ENCODE measurements around the gene NR3C2.
"Not testable (repeated sequence)": the region's sequence is repeated elsewhere in the genome, so short reads cannot be mapped to it uniquely, and the experiment has no call there.

NR3C2 gene

GRCh38 chr4:148216321-148216720 lies 225.9 kb downstream of the NR3C2 start:
- DNase-seq (ENCODE audit: low read depth): no peak

- DNase-seq (ENCODE audit: low read depth): no peak
Measured at GRCh38 chr4:148215202-148215601, 227.0 kb downstream of the NR3C2 start.

DNA sequence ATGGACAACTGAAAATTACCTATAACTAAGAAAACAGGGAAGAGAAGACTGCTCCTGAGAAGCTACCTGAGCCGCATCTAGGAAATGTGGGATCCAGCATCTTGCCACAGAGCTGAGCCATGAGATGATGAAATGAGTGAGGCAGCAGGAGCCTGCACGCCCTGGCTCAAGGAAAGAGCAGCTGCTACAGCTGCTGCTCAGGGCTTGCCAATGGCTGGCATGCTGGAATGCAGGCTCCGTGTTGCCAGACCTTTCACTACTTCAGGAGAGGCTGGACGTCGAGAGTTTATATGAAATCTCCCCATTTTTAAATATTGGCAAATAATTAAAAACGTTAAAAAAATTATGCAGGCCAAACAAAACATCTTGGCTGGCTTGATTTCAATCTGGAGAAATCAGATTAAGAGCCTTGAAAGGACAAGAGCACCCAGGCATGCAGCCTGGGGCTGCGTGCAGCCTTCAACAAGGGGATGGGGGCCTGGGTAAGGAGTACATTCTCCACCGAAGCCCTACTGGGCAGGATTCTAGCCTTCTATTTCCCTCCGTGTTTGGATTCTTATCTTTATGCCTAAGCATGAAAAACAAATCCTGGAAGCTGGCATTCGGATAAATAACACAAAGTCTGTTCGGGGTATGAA lies 227.6 kb downstream of the NR3C2 start:
- no peak for DNase-seq (ENCODE audit: low read depth)

DNA sequence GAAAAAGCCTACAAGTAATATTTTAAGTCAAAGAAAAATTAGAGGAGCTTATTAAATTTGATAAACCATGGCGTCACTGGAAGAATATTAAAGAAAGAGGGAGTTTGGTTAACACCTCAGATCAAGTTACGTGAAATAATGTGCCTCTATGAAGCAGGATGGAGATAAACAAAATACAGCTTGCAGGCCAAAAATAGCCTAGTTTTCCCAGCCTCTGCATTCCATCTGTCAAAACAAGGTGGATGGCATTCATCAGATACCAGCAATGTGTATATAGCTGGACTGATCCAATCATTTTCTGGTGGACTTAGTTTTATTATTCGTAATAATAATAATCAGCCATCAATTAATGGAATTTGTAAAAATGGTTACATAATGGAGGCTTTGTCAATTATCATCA lies 230.7 kb downstream of the NR3C2 start:
- DNase-seq (ENCODE audit: low read depth): no peak

GRCh38 chr4:148210661-148211060 lies 231.6 kb downstream of the NR3C2 start:
- DNase-seq (ENCODE audit: low read depth): no peak

GRCh38 chr4:148207068-148207467 lies 235.1 kb downstream of the NR3C2 start:
- no peak for DNase-seq (ENCODE audit: low read depth)

DNA sequence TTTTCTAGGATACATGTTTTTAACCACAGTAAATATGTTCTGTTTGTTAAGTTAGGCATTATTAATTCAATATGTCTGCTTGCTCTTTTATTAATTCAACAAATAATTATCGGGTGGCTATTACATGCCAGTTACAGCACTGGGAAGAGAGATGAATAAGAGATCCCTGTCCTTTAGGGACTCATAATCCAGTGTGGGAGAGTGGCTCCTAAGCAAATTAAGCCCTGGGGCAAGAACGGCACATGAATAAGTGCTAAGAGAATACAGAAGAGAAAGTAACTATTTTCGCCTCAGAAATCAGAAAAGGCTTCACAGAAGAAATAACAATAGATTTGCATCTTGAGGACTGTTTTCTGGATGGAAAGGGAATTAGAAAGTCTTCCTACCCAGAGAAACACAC lies 236.7 kb downstream of the NR3C2 start:
- no peak for DNase-seq (ENCODE audit: low read depth)

DNA sequence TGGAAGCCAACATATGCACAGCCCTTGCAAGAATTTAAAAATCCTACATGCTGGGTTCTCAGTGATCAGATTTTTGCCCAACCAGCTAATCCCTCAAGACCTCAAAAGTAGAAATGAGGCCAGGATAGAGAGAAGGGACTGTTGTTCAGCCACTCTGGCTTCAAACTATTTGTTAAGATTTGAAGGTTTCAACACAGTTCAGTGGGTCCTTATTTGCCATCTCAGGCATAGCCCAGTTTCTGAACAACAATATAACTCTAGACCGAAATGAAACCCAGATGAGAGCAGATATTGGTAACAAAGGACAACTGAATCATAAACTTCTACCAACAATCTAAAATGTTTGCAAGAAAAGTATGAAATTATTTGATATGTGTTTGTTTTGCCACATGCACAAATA lies 237.3 kb downstream of the NR3C2 start:
- DNase-seq (ENCODE audit: low read depth): no peak

DNA sequence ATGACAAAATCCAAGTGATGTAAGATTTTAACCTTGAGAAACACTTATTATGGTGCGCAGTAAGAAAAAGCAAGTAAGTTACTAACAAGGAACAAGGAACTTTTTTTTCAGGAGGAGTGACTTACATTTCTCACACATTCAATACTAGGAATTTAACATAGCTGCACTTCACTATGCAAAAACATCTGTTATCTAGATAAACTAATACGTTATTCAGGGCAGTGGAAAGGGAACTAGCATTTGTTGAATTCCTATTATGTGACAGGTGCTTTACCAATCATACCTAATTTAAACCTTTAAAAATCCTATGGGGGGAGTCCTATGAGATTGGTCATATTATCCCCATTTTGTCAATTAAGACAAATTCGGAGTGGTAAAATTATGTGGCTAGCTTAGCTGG lies 238.0 kb downstream of the NR3C2 start:
- DNase-seq (ENCODE audit: low read depth): no peak

DNA sequence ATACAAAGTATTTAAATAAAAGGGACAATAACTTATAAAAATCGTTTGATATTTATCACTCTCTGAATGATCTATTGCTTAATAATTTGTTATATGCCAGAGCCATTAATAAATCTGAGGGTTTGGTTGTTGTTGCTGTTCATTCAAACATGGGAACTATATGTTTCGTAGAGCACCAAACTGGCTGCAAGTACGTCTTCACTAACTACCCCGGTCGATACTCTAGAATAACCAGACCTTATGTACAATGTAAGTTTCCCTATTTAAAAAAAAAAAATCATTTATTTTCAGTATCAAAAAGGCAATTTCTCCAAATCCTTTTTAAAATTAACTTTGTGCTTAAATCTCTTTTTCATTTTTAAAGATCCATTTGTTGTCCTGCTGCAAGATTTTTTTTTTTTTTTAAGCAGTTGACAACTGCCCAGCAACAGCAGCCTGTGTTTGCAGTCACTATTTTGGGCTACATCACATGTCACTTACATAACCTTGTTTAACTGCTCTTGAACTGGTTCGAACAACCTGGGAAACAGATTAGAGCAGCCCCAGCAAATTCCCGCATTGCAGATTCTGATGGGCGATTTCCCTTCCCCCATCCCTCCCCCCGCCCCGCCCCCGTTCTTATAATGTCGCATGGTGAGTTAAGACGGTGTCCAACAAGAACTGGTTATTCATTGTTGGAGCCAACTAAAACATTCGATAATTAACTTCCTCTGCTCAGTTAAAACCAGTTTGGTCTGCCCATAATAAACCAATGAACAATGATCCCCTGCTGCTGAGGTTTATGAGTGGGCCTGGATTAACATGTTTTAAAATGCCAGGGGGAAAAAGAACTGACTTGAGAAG lies 238.9 kb downstream of the NR3C2 start:
- no peak for DNase-seq (ENCODE audit: low read depth)

DNA sequence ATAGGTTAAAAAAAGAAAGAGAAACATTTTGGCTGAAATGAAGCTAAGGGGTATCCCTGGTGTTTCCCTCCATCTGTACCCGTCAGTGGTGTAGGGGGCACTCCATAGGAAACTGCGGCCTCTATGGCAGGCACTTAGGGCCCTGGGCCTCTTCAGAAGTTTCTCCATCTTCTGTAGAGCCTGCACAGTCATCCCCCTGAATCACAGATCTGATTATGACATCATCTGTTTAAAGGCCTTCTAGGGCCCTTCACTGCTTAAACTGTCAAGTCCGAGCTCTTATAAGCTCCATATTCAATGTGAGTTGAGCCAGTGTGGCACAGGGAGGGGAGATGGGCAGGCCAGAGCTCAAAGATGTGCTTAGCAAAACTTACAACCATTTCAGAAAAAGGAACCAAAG lies 241.3 kb downstream of the NR3C2 start:
- no peak for DNase-seq (ENCODE audit: low read depth)

GRCh38 chr4:148196164-148196563 lies 246.1 kb downstream of the NR3C2 start:
- peak; percentile 24 for DNase-seq (ENCODE audit: low read depth)

DNA sequence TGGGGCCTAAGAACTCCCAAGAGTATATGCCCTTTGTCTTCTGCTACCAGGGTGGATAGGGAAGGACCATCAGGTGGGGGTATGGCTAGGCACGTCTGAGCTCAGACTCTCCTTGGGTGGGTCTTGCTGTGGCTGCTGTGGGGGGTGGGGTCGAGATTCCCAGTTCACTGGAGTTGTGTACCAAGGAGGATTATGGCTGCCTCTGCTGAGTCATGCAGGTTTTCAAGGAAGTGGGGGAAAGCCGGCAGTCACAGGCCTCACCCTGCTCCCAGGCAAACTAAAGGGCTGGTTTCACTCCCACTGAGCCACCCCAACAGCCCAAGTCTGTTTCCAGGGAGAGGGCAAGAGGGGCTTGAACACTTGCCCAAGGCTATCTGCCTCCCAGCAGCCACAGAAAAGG lies 249.7 kb downstream of the NR3C2 start:
- no peak for DNase-seq (ENCODE audit: low read depth)

DNA sequence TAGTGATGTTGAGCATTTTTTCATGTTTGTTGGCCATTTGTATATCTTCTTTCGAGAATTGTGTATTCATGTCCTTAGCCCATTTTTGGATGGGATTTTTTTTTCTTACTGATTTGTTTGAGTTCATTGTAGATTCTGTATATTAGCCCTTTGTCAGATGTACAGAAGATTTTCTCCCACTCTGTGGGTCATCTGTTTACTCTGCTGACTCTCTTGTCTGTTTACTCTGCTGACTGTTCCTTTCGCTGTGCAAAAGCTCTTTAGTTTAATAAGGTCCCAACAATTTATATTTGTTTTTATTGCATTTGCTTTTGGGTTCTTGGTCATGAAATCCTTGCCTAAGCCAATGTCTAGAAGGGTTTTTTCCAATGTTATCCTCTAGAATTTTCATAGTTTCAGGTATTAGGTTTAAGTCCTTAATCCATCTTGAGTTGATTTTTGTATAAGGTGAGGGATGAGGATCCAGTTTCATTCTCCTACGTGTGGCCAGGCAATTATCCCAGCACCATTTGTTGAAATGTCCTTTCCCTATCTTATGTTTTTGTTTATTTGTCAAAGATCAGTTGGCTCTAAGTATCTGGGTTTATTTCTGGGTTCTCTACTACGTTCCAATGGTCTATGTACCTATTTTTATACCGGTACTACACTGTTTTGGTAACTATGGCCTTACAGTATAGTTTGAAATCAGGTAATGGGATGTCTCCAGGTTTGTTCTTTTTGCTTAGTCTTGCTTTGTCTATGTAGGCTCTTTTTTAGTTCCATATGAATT lies 254.6 kb downstream of the NR3C2 start:
- DNase-seq (ENCODE audit: low read depth): not testable (repeated sequence)

DNA sequence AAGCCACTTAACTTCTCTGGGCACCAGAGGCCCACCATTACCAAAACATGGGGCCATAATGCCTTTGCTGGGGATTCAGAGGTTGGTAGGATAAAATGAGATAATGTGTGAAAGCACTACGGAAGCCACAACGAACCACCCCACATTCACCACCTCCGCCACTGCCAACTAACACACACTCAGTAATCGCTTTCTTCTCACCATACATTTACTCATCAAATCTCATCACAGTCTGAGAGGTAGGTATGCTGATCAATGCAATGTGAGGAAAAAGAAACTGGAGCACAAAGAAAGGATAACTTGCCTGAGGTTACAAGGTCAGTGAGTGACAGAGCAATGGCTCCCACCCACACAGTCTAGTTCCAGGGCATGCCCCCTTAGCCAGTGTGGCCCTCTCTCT lies 257.3 kb downstream of the NR3C2 start:
- no peak for DNase-seq (ENCODE audit: low read depth)

GRCh38 chr4:148182230-148182911 lies 259.8 kb downstream of the NR3C2 start:
- DNase-seq (ENCODE audit: low read depth): peak; percentile 29

DNA sequence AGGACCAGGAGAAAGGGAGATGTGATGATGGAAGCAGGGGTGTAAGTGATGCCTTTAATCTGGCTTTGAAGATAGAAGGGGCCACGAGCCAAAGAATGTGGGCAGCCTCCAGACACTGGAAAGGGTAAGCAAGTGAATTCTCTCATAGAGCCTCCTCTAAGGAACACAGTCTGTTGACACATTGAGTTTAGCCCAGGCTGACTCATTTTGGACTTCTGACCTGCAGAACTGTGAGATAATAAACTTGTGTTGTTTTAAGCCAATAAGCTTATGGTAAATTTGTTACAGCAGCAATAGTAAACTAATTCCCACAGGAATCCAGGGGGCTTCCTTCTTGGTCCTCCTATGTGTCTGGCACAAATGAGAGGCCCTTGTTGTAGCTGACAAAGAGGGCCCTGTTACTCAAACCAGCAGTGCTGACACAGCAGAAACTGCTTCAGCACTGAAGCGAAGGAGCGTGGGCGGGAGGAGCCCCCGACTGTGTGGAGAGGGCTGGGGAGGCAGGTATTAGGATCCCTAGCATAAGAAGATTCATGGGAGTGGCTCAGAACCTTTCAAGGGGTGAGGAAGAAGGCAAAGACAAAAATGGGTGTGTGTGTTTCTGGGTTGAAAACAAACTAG lies 268.7 kb downstream of the NR3C2 start:
- no peak for DNase-seq (ENCODE audit: low read depth)

DNA sequence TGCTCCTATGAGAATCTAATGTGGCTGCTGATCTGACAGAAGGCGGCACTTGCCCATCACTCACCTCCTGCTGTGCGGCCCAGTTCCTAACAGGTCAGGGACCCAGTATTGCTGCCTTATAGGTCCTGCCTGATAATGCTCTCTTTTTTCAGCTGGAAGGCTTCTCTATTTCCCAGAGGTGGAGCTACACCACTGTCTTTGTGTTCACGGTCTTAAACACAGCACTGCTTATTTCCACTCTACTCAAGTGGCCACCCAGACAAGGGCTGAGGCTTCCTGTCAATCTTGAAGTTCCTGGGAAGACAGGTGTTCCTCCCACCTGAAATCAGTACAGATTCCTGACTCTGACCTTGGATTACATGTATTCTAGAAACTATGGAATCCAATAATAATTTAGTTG lies 270.6 kb downstream of the NR3C2 start:
- DNase-seq (ENCODE audit: low read depth): no peak

DNA sequence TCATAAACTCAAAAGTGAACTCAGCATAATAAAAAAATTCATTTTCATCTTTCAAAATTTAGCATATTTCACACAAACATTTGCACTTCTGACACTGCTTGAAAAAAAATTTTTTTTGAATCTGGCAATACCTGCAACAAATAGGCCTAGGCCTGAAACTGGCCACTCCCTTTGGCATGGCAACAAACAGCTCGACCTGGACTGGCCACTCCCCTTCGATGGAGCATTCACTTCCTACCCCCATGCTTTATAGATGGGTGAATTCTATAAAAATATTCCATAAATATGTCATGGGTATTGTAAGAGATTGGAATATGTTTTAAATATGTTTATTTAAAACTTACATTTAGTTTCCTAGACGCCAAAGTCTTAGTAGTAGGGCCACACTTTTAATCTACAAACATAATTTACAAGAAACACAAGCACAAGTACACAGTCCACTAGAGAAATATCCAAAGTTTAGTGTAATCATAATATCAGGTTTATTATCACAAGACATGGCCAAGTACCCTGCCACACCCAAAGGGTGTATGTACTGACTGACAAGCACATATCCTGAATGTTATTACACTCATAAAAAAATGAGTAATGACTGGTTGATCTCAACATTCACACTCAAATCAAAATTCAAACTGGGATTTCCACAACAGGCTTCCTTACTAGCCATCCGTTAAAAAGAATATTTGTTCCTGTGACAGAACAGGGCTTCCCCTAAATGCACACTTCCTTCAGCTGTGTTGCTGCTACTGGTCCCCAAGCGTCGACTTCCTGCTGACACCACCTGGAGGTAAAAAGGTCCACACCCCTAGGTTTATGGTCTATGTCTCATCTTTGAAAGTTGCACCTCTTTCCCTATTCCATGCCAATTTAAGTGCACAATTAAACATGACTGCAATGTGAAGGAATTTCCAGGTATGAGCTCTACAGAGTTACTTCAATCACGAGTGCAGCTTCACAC lies 271.5 kb downstream of the NR3C2 start:
- DNase-seq (ENCODE audit: low read depth): no peak

- no peak for DNase-seq (ENCODE audit: low read depth)
Measured at GRCh38 chr4:148166132-148166591, 276.1 kb downstream of the NR3C2 start.

DNA sequence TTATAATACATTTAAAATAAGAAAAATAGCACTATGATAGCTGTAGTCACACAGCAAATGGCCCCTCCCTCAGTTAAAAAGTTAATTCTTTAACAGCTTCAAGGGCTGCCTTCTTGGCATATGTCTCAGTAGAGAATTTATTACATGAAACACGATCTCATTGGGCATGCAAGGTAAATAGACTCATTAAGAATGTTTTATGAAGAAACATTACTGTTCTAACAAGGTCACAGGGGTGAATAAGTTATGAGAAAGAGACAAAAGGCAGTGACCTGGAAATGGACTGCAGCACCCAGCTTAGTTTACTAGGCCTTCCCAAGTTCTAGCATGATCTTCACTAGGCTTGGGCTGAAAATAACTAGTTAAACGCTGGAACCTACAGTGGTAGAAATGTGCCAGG lies 277.7 kb downstream of the NR3C2 start:
- DNase-seq (ENCODE audit: low read depth): no peak

All from CMK (cell line).